Activated CD4-positive, alpha-beta T cell treated with anti-CD3 and anti-CD28 coated beads, Interleukin-2, amount 50 U/mL, for 16 hours (primary cell): ENCODE results near the gene PPY.
"Not testable (repeated sequence)": the region's sequence is repeated elsewhere in the genome, so short reads cannot be mapped to it uniquely, and the experiment has no call there.

ENCODE experiments used
- DNase-seq: peaks from one replicate; pipeline ENCODE4 v3.0.0-alpha.2; 2020

Gene PPY

GRCh38 chr17:43942051-43942685 is at the start of gene PPY:
Gene PPY (minus strand): TSS chr17:43942476. CDS start chr17:43941654, 822 bp downstream.
- DNase-seq: no peak

GRCh38 chr17:43988301-43988700 is 46.0 kb upstream of the PPY start:
- no peak for DNase-seq

GRCh38 chr17:43987131-43988021 is 45.1 kb upstream of the PPY start:
- no peak for DNase-seq

- no peak for DNase-seq
These were observed 44.1 kb upstream of the PPY start for GRCh38 chr17:43986225-43986981.

- DNase-seq: no peak
These were observed 42.2 kb upstream of the PPY start for GRCh38 chr17:43984521-43984920.

GRCh38 chr17:43983515-43984411 is 41.5 kb upstream of the PPY start:
- no peak for DNase-seq

GRCh38 chr17:43983196-43983514 is 40.9 kb upstream of the PPY start:
- DNase-seq: no peak

- no peak for DNase-seq
These were observed 39.9 kb upstream of the PPY start for GRCh38 chr17:43982171-43982570.

- DNase-seq: no peak
These were observed 37.4 kb upstream of the PPY start for GRCh38 chr17:43979671-43980070.

GRCh38 chr17:43979011-43979410 is 36.7 kb upstream of the PPY start:
- no peak for DNase-seq

- no peak for DNase-seq
These were observed 35.8 kb upstream of the PPY start for GRCh38 chr17:43978078-43978477.

GRCh38 chr17:43976963-43977837 is 34.9 kb upstream of the PPY start:
- DNase-seq: no peak

- no peak for DNase-seq
These were observed 33.6 kb upstream of the PPY start for GRCh38 chr17:43975898-43976297.

- no peak for DNase-seq
These were observed 32.3 kb upstream of the PPY start for GRCh38 chr17:43974382-43975266.

- DNase-seq: not testable (repeated sequence)
These were observed 30.4 kb upstream of the PPY start for GRCh38 chr17:43972444-43973212.

GRCh38 chr17:43971436-43971835 is 29.2 kb upstream of the PPY start:
- not testable (repeated sequence) for DNase-seq

- DNase-seq: no peak
These were observed 28.1 kb upstream of the PPY start for GRCh38 chr17:43970366-43970765.

- DNase-seq: no peak
These were observed 25.1 kb upstream of the PPY start for GRCh38 chr17:43967251-43967875.

GRCh38 chr17:43966276-43966675 is 24.0 kb upstream of the PPY start:
- no peak for DNase-seq
